GM10248 (cell line): Measurements from ENCODE around the gene TMED4.
"Not testable (repeated sequence)": the region's sequence is repeated elsewhere in the genome, so short reads cannot be mapped to it uniquely, and the experiment has no call there.

Experiments
- CTCF ChIA-PET: fragments of 300-600 bp; sonication (Branson Sonifier 250); formaldehyde crosslinking; extraction: SDS; loops from one replicate; lab custom pipeline; 2021; ENCODE audit warnings: antibody characterized with exemption; lab: Yijun Ruan, JAX
- POLR2A ChIA-PET: fragments of 350-650 bp; sonication (Branson Sonifier 250); formaldehyde crosslinking; extraction: SDS; loops from one replicate; lab custom pipeline; 2020; ENCODE audit warnings: antibody characterized with exemption; lab: Yijun Ruan, JAX
- DNase-seq: peaks from one replicate; pipeline ENCODE4 v3.0.0; 2012; ENCODE audit errors: extremely low spot score
- CTCF ChIP-seq: IDR thresholded peaks from 2 replicates; pipeline ENCODE4 v1.5.1; 2012; ENCODE audit warnings: mild to moderate bottlenecking, low read depth; ENCODE audit errors: extremely low read depth, missing control alignments, control extremely low read depth

Gene TMED4

GRCh38 chr7:44603193-44603592 lies 21.2 kb upstream of the TMED4 start:
- DNase-seq = no peak
- ChIA-PET POLR2A (no interaction called here), CTCF (interaction anchor here (1.1 to 2.2 kb wide), 3 partner anchors 11 to 15 kb away, joined by 3 to 4 read pairs (median 4); no protein-coding TSS in a partner anchor)
- TF ChIP-seq CTCF = no peak

GRCh38 chr7:44602576-44602910 lies 20.5 kb upstream of the TMED4 start:
- no peak for TF ChIP-seq CTCF
- ChIA-PET CTCF (interaction anchor here (1.1 to 1.8 kb wide), 3 partner anchors 14 to 20 kb away, joined by 3 to 4 read pairs (median 3); no protein-coding TSS in a partner anchor), POLR2A (no interaction called here)
- DNase-seq = no peak

- ChIA-PET POLR2A (no interaction called here), CTCF (interaction anchor here (0.9 to 2.3 kb wide), 5 partner anchors 8 to 536 kb away, joined by 3 to 8 read pairs (median 3); no protein-coding TSS in a partner anchor)
- DNase-seq = no peak
- TF ChIP-seq CTCF = no peak
Measured at GRCh38 chr7:44599222-44599621, 17.2 kb upstream of the TMED4 start.

GRCh38 chr7:44597181-44597580 lies 15.2 kb upstream of the TMED4 start:
- DNase-seq = not testable (repeated sequence)
- POLR2A ChIA-PET = interaction anchor here (1.1 kb wide), 1 partner anchor 152 kb away, joined by 3 read pairs; no protein-coding TSS in a partner anchor
- CTCF ChIA-PET = interaction anchor here (1.8 kb wide), 1 partner anchor 249 kb away, joined by 4 read pairs; no protein-coding TSS in a partner anchor

- POLR2A ChIA-PET = no interaction called here
- CTCF ChIA-PET = interaction anchor here (1.8 kb wide), 1 partner anchor 251 kb away, joined by 4 read pairs; no protein-coding TSS in a partner anchor
- DNase-seq = no peak
- TF ChIP-seq CTCF = no peak
Measured at GRCh38 chr7:44595934-44596635, 14.1 kb upstream of the TMED4 start.

- ChIA-PET CTCF (interaction anchor here (1.2 to 2.0 kb wide), 6 partner anchors 9 to 258 kb away, joined by 3 to 8 read pairs (median 4); no protein-coding TSS in a partner anchor), POLR2A (no interaction called here)
Measured at GRCh38 chr7:44590910-44591309, 8.9 kb upstream of the TMED4 start.

More at GRCh38 chr7:44590910-44591309, 8.9 kb upstream of the TMED4 start:
- no peak for DNase-seq
- no peak for TF ChIP-seq CTCF
